Muscle layer of colon (tissue), 2 donors: Measurements from ENCODE around the gene PTPRG.

Experiments
- H3K27ac ChIP-seq: one replicate; pipeline ENCODE4 v1.7.0; 2013; ENCODE audit warnings: low read depth, mild to moderate bottlenecking, low read length, moderate library complexity
- H3K27me3 ChIP-seq, 2 donors: one replicate each; pipeline ENCODE4 v1.7.0; 2013; ENCODE audit warnings: low read length in 2 of 2, mild to moderate bottlenecking in 2 of 2; ENCODE audit not compliant: insufficient read depth in 2 of 2, control insufficient read depth in 1 of 2
- H3K36me3 ChIP-seq: one replicate; pipeline ENCODE4 v1.7.0; 2013; ENCODE audit warnings: mild to moderate bottlenecking, low read length; ENCODE audit not compliant: insufficient read depth
- H3K4me1 ChIP-seq: one replicate; pipeline ENCODE4 v1.7.0; 2013; ENCODE audit warnings: mild to moderate bottlenecking, low read length; ENCODE audit not compliant: insufficient read depth
- H3K4me3 ChIP-seq, 2 donors: one replicate each; pipeline ENCODE4 v1.7.0; 2013; ENCODE audit warnings: low read length in 2 of 2, low read depth in 1 of 2, mild to moderate bottlenecking in 1 of 2, moderate library complexity in 1 of 2
- H3K9ac ChIP-seq: one replicate; pipeline ENCODE4 v1.7.0; 2013; ENCODE audit warnings: low read length
- H3K9me3 ChIP-seq: one replicate; pipeline ENCODE4 v1.7.0; 2013; ENCODE audit warnings: mild to moderate bottlenecking, low read length
- donor health status: abdominal sarcoma.
- donor health status: Adenocarcinoma of cecum.

The PTPRG gene

DNA sequence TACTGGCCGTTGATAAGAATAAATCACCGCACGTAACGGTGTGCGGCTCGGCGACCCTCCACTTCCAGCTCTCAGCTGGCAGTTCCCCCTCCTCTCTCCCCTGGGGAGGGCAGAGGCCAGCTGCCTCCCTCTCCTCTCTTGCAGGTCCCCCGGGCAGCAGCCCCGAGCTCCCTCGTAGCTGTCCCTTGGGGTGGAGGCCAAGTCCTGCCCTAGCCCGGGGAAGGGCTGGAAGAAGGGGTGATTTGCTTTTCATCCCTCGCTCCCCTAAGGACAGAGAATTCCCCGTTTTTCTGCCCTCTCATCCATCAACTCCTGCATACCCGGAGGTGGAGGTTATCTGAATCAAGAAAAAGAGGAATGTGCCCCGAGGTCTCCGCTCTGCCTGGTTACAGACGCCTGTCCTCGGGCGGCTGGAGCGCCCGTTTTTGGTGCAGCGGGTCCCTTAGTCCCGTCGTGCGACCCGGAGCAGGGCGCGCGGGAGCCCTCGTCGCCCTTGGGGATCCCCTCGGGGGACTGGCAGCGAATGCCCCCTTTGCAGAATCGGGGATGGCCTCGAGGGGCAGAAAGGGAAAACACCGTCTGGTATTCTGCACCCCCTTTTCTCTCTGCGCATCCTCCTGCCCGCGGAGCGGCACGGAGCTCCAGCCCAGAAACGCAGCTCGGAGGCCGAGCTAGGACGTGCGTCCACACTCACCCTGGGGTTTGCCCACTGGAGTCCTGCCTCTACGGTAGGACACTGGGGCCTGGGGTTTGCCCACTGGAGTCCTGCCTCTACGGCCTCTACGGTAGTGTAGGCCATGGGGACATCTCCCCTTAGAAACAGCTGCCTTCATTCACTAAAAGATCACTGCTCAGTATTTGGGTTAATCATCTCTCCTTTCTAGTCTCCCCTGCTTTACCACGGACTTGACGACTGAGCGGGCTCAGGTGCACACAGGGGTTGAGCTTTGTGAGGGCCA lies 2.2 kb downstream of the PTPRG start:
- Histone ChIP-seq H3K4me1 (peaks cover 17% of the 10 kb centered on the region), H3K27ac (peak overlapping the region; percentile 93), H3K4me3 (peak overlapping the region; percentile 84), H3K27me3 (no peaks in the 10 kb centered on the region), H3K36me3 (no peaks in the 10 kb centered on the region), H3K9me3 (no peaks in the 10 kb centered on the region), H3K9ac (peak overlapping the region; percentile 82)

- Histone ChIP-seq H3K27me3 (no peaks in the 10 kb centered on the region), H3K27ac (peak overlapping the region; percentile 93), H3K9ac (peak overlapping the region; percentile 82)
Observed at GRCh38 chr3:61564395-61565059, 3.2 kb downstream of the PTPRG start.

DNA sequence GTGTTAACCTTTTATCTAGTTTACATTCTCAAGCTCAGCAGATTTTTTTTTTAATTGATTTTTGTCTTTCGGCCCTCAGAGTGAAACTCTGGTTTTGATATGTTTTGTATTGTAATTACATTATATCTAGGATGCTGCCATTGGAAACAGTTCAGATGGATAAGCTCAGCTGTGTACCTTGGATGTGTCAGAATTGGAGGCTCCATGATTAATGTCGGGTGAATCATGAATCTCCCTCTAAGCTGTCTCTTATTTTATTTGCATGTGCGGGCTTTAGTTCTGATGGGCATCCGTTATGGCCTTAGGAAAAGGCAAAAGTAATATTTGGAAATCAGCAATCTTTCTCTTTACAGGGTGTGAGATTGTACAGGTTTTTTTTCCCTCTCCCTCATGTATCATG lies 4.2 kb downstream of the PTPRG start:
- Histone ChIP-seq H3K4me3 (peak overlapping the region in 1 of 2 donors; percentile 84), H3K4me1 (peaks cover 17% of the 10 kb centered on the region), H3K36me3 (no peaks in the 10 kb centered on the region), H3K9me3 (no peaks in the 10 kb centered on the region), H3K27me3 (no peaks in the 10 kb centered on the region), H3K27ac (no peak overlapping the region), H3K9ac (no peak overlapping the region)

More at GRCh38 chr3:61564395-61565059, 3.2 kb downstream of the PTPRG start:
- H3K4me3 ChIP-seq, result peak overlapping the region; percentile 84
- peaks cover 17% of the 10 kb centered on the region for H3K4me1 ChIP-seq
- no peaks in the 10 kb centered on the region for H3K9me3 ChIP-seq
- H3K36me3 ChIP-seq, result no peaks in the 10 kb centered on the region

DNA sequence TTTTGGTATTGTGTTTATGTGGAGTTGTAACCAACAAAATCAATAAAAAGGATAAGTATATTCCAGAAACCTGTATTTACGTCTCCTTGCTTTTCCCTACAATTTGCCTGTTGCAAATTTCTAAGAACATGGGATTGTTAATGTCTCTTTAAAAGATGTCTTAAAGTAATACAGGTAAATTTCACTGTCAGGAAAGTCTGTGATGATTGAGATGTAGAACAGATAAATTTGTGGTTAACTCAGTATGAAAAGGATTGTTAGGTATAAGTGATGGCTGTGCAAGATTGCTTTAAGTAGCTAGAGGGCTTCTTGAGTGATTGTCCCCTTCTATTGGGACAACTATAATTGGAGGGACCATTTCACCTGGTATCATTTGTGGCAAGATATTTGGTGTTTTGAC lies 6.8 kb downstream of the PTPRG start:
- Histone ChIP-seq H3K9ac (no peak overlapping the region), H3K4me1 (peaks cover 17% of the 10 kb centered on the region), H3K27ac (no peak overlapping the region), H3K9me3 (no peaks in the 10 kb centered on the region), H3K27me3 (no peaks in the 10 kb centered on the region), H3K36me3 (no peaks in the 10 kb centered on the region), H3K4me3 (no peak overlapping the region)

DNA sequence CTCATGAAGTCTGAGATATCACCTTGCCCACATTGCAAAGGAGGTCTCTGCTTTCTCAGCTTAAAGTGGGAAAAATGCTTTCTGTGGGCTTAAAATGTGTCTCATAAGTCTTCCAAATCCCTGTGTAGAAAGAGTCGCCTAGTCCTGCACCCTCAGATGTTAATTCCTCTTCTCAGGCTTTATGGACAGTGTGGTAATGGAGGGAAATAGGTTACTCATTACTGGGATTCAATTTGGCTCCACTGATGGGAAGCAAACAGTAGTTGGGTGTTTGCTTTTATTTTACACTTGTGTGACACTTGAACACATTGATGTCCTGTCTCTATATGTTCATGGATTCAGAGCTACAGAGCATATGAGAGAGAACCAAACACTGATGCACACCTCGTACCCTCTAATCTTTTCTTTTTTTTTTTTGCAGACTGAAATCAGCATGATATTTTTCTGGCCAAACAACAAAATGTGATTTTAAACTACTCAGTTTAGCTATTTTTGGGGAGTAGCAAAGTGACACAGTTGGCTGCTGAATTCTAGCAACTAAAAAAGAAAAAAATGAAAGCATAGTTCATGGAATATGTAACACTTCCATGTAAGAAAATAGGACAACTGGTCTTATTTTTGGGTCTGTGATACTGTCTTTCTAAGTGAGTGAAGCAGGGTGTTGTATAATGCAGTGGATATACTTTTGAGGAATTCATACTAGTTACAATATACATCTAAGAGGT lies 8.6 kb downstream of the PTPRG start:
- Histone ChIP-seq H3K9me3 (no peaks in the 10 kb centered on the region), H3K36me3 (no peaks in the 10 kb centered on the region), H3K4me3 (no peak overlapping the region), H3K9ac (no peak overlapping the region), H3K4me1 (peaks cover 13% of the 10 kb centered on the region), H3K27ac (no peak overlapping the region), H3K27me3 (no peaks in the 10 kb centered on the region)

- Histone ChIP-seq H3K9ac (no peak overlapping the region), H3K4me3 (no peak overlapping the region), H3K27me3 (no peaks in the 10 kb centered on the region), H3K4me1 (peaks cover 5% of the 10 kb centered on the region), H3K36me3 (no peaks in the 10 kb centered on the region), H3K27ac (no peak overlapping the region), H3K9me3 (no peaks in the 10 kb centered on the region)
Observed at GRCh38 chr3:61570813-61571212, 9.4 kb downstream of the PTPRG start.

GRCh38 chr3:61571516-61572336 lies 10.4 kb downstream of the PTPRG start:
- Histone ChIP-seq H3K4me3 (no peak overlapping the region), H3K9ac (no peak overlapping the region), H3K4me1 (no peaks in the 10 kb centered on the region), H3K36me3 (no peaks in the 10 kb centered on the region), H3K9me3 (no peaks in the 10 kb centered on the region), H3K27ac (no peak overlapping the region), H3K27me3 (no peaks in the 10 kb centered on the region)

- Histone ChIP-seq H3K4me3 (no peak overlapping the region), H3K27ac (no peak overlapping the region), H3K9me3 (no peaks in the 10 kb centered on the region), H3K36me3 (no peaks in the 10 kb centered on the region), H3K27me3 (no peaks in the 10 kb centered on the region), H3K9ac (no peak overlapping the region), H3K4me1 (peaks cover 3% of the 10 kb centered on the region)
Observed at GRCh38 chr3:61572879-61573278, 11.5 kb downstream of the PTPRG start.

- Histone ChIP-seq H3K36me3 (no peaks in the 10 kb centered on the region), H3K9ac (no peak overlapping the region), H3K4me1 (peaks cover 9% of the 10 kb centered on the region)
Observed at GRCh38 chr3:61573441-61573840, 12.1 kb downstream of the PTPRG start.

GRCh38 chr3:61574854-61575253 lies 13.5 kb downstream of the PTPRG start:
- no peaks in the 10 kb centered on the region for H3K27me3 ChIP-seq
- H3K9ac ChIP-seq, result no peak overlapping the region

More at GRCh38 chr3:61573441-61573840, 12.1 kb downstream of the PTPRG start:
- no peaks in the 10 kb centered on the region for H3K9me3 ChIP-seq
- H3K4me3 ChIP-seq, result no peak overlapping the region
- H3K27ac ChIP-seq, result no peak overlapping the region
- no peaks in the 10 kb centered on the region for H3K27me3 ChIP-seq

More at GRCh38 chr3:61574854-61575253, 13.5 kb downstream of the PTPRG start:
- H3K4me1 ChIP-seq, result peaks cover 18% of the 10 kb centered on the region
- no peak overlapping the region for H3K27ac ChIP-seq
- no peaks in the 10 kb centered on the region for H3K36me3 ChIP-seq
- H3K9me3 ChIP-seq, result no peaks in the 10 kb centered on the region
- no peak overlapping the region for H3K4me3 ChIP-seq
